Stimulated activated CD8-positive, alpha-beta memory T cell treated with anti-CD3 and anti-CD28 coated beads, Interleukin-12 subunit alpha, Interleukin-12 subunit beta, amount 100 ng/mL, for 24 hours (primary cell): ENCODE data around the gene EPB41L2.

Experiments used
- DNase-seq: peaks from one replicate; pipeline ENCODE4 v3.0.0-alpha.2; 2020; ENCODE audit errors: extremely low read depth

EPB41L2 gene

DNA sequence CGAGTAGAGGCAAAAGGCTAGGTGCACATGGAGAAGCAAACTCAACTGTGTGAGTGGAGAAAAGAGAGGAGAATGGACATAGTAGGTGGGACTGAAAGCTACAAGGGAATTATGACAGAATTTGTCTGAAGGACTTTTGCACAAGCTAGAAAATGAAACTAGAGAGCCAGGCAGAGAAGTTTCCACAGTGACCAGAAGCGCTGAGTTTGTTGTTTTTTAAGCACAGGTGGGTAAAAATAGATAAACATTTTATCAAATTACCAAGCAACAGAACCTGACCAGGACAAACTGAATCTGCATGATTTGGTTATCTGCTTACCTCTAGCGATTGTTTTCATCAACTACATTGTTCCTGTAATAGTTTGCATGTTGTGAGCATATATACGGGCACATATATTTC, 197.3 kb downstream of the EPB41L2 start:
- no peak for DNase-seq

DNA sequence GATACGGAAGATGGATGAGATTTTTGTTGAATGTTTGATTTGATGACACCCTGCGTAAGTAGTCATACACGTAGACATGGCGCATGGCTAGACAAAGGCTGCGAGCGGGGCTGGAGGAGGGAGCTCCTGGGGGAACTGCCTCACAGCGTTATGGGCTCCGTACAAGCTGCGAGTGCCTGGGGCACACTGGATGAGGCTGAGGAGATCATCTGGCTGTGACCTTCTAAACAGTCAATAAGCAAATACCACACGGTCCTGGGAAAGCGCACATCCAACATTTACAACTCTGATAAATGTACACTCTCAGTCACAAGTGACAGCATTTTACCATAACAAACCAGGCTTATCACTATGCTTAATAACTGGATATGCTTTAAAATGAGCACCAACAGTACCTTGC, 198.7 kb downstream of the EPB41L2 start:
- no peak for DNase-seq

DNA sequence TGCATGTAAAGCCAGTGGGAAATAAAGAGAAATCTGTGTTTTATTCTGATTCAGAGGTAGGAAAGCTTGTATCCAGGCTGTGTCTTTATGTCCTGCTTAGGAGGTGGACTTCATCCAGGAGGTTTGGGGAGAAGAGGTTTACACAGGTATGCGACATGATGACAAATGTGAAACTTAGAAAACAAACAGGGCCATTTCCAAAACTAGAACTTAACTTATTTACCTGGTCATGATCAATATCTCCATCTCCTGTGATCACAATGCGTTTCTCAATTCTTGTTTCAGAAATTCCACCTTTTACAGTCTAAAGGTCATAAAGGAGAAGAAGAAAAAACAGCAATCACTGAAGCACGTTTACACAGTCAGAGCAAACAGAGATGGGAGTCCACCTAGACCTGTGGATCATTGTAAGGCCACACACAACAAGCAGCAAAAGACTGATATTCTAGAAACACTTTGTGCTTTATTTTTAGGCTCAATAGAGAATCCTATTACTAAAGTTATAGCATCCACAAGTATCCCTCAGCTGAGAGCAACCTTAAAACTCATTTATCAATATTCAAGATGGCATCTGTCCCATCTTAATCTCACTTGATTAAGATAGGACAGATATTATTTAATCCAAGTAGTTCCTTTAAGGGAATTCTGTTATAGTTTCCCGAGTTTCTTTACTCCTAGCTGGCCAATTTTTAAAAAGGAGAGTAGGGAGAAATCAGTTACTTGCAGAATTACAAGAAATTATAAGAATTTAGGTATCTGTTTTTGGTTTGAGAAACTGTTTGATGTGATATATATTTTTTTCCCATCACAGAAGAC, 199.4 kb downstream of the EPB41L2 start:
- DNase-seq = no peak

DNA sequence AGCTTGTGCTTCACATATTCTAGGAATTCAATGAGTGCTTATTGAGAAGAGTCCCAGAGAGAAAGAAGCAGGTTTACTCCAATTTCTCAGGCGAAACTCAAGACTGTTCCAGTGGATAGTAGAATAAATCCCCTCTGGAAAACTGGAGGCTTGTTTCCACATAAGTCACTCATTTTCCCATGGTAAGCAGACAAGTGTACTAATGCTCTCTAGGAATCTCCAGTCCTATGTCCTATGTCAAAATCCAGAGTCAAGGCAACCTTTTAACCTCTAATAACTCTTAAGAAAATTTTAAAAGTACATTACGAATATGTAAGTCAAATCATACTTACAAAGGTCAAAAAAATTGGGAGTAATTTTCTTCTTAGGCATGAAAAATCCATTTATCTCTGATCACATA, 200.7 kb downstream of the EPB41L2 start:
- DNase-seq = no peak

DNA sequence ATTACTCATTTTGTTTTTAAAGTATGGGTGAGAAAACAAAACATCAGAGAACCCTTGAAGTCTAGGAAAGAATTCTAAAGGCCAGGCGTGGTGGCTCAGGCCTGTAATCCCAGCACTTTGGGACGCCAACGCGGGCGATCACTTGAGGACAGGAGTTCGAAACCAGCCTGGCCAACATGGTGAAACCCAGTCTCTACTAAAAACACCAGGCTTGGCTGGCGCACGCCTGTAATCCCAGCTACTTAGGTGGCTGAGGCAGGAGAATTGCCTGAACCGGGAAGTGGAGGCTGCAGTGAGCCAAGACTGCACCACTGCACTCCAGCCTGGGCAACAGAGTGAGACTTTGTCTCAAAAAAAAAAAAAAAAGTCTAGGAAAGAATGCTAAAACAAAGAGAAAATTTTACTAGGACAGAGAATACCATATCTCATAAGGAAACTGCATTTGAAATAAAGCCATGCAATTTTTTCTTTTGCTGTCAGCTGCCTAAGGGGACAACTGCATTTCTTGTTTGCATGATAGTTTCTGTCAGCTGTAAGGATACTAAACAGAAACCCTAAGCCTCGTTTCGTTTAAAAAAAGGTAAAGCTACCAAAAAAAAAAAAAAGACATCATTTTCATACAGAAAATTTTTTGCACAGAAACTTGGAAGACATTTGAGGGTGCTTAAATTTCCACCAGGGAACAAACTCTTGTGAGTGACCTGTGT, 203.7 kb downstream of the EPB41L2 start:
- no peak for DNase-seq

DNA sequence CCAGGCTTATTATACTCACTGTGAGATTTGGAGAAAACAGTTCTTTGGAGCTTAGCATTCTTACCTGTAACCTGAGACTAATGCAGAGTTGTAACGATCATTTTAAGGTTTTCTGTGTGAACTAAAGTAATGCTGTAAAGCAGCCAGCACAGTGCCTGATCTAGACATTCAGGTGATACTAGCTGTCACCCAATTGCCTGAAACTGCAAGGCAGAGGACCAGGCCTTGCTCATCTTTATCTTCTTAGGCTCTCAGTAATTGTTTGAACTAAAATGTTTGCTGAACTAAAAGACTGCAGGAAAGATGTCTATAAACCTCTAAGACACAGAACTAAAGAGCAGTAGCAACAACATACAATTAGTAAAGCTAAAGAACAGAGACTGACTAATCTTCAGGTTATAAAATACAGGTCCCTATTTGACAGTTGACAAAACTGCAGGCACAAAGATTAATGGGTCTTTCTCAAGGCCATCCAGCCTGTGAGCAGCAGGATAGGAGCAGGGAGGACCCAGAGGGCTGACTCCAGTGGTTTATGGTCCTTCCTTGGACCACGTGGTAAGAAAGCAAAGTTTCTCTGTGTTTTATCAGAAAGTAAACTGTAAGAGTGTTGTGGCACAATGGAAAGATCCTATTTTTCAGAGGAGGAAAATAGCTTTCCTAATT, 204.4 kb downstream of the EPB41L2 start:
- no peak for DNase-seq

DNA sequence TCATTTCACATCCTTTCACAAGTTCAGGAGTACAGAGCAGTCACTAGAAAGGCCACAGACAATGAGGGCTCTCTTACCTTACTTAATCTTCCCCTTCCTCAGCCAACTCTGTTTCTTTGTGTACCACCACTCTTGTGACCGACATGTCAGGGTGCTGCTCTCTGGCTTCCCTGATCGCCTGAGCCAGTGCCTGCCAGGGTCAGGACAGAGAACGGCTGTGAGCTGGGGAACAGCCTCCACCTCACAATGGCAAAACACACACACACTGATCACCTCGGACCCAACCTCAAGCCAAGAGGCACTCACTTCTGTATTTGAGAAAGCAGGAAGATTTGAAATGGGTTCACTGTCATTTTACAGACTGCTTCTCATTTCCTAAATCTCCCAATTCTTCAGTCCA, 205.0 kb downstream of the EPB41L2 start:
- DNase-seq = no peak

DNA sequence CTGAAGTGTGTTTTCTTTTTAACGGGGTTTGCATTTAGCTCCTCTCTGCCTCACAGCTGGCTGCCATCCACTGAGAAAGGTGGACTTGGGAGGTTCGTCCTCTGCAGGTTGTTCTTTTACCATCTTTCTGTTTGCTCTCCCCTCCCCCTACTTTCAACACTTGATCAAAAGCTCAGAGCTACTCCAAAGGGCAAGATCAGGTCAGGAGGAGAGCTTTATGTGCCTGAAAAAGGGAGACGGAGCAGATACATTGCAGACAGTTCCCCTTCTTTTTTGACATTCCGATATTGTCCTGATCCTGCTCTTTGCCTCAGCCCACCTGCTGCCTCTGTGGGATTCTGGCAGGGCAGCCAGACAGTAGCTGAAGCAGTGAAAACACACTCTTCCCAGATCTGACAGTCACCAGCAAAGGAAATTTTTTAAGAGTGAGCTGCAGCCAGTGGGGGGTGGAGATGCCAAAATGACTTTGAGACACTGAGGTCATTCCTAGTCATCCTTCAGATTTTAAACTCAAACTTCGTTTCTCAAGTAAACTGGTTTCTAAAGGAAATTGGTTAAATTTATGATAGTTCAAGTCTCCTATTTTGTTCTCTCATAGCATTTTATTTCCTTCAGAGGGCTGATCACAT, 209.4 kb downstream of the EPB41L2 start:
- no peak for DNase-seq

DNA sequence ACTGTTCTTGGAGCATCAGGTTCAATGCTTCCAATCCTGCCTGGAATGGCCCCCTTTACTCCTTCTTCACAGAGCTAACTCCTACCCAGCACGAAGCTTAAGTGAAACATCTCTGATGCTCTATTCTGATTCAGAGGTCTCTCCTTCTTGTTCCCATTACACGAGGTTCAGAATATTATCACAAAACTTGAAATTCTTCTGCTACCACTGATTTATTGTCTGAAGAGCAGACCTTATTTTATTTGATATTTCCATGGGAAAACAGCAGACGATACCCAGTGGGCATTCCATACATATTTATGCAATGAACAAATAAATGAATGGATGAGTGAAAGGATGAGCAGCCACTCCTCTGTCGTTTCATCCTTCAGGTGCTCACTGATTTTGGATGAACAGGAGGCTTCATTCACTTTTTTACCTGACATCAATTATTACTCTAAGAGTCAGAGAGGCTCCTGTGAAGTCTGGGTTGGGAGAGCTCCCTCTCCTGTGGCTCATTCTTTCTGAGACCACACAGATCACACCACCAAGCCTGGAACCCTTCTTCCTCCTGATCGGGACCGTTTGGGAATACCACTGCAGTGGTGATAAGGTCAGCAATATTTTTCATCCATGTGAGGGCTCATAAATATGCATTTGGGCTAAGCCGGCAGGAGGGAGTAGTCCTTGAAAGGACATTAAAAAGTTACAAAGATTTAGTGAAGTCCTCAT, 210.0 kb downstream of the EPB41L2 start:
- DNase-seq = no peak

DNA sequence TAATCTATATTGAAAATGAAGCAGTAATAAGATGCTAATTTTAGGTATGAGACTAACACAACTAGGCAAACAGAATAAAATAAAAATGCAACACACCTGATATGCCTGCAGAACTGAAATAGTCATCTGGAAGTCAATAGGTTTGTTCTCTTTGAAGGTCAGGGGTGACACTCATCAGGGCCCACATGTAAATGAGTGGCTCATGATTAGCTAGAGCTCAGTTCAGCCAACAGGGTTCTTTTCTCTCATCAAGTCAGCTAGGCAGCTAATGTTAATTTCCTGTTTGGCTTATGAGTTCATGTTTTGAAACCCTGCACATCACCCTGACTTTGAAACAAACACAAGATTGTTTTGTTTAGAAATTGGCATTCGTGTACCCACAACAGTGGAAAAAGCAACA, 212.0 kb downstream of the EPB41L2 start:
- no peak for DNase-seq

DNA sequence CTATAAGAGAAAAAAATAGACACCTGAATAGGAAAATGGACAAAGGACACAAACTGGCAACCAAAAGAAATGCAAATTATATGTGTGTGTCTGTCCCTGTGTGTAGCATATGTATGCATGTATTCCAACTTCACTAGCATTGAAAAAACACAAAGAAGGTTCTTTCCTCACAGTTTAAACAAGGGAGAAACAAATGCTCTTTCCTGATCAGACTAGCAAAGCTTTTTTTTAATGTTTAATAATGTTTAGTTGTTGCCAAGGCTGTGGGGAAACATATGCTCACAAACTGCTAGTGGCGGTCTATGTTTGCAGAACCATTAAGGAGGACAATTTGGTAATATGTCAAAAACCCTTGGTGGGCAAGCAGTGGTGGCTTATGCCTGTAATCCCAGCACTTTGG, 213.5 kb downstream of the EPB41L2 start:
- DNase-seq = no peak

DNA sequence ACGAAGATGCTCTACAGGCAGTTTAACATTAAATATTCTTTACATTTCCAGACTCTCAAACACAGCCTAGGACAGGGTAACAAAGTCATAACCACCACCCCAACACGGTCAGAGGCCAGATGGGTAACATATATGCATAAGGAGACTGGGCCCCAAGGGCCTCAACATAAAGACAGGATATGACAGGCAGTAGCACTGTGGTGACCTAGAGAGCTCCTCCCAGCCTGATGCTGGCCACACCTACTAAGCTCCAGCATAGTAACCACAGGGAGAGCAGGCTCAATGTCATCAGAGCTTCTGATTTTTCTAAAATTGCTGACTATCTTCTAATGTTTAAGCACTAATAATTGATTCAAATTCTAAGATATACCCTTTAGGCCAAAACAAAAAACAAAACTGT, 214.1 kb downstream of the EPB41L2 start:
- DNase-seq = no peak

DNA sequence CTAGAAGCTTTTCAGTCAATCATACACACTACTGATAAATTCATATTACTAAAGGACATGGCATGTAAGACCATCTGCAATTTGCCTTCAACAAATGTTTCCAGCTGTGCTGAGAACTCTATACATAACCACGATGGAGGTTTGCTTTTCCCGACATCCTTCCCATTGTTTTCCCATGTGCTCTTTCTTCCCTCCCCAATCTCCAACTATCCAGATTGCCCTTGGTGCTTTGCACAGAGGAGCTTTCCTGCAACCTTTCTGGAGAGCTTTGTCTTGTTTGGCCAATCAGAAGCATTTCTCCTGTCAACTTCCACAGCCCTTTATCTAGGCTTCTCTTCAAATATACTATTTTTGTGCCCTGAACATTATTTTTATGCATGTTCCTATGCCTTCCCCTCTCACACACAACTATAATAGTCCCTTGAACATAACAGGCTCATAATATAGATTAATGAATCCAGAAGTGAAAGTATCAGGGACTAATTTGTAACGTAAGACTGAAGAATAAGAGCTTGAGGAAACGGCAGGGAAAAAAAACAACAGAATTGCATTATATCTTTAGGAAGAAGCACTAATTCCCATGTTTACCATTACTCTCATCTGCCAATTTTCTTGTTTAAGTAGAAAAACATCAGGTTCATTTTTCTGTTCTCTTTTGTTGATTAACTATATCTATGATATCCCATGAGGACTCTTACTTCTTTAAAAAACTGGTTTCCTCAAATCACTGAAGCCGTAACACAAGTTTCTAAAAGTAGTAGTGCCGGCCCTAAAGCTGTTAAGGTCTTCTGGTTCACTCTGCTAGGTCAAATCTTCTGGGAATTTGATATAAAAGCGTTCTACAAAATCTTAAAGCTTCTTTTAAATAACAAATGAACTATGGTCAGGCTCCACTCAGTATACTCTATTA, 215.8 kb downstream of the EPB41L2 start:
- no peak for DNase-seq

DNA sequence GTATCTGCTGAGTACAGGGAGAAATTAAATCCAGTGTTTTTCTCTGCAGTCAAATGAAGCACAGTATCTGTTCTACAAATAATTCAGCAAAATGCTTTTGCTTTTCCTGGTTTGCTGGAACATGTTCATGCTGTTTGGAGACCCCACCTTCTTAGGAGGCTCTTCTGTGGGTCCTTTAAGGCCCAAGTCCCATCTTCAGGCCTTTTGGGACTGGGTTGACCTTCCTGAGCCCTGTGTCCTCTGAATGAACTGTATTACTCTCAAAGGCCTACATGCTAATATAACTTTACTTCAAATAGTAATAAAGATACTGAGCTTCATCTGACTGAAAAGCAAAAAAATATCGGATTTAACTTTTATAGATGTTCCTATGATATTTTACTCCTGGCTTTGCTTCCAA, 216.5 kb downstream of the EPB41L2 start:
- DNase-seq = no peak

DNA sequence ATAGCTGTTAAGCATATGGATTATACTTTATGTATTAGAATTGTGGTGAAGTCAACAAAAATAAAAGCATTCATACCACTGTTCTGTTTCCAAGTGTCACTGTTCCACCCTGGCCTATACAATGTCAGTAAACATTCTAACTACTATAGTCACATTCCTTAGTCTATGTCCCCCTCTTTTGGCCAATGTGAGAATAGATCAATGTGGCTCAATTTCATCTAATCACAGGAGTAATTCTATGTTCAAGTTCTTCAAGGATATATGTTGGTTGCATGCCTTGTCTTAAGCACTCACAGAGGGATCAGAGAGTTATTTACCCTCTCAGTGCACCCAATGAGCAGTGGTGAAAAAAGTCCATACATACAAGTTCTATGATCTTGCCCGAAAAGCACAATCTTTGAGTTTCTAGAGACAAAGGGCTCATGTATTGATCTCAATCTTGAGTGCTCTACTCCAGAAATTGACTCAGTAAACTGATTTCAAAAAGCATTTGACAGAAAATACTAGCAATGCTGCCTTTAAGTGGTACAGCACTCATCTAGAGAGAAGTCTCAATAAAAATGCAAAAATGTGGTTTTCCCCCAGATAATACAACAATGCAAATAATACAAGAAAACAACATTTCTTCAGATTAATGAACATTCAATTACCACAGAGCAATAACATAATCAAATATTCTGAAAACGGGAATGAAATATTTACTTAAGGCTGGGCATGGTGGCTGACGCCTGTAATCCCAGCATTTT, 219.3 kb downstream of the EPB41L2 start:
- no peak for DNase-seq

DNA sequence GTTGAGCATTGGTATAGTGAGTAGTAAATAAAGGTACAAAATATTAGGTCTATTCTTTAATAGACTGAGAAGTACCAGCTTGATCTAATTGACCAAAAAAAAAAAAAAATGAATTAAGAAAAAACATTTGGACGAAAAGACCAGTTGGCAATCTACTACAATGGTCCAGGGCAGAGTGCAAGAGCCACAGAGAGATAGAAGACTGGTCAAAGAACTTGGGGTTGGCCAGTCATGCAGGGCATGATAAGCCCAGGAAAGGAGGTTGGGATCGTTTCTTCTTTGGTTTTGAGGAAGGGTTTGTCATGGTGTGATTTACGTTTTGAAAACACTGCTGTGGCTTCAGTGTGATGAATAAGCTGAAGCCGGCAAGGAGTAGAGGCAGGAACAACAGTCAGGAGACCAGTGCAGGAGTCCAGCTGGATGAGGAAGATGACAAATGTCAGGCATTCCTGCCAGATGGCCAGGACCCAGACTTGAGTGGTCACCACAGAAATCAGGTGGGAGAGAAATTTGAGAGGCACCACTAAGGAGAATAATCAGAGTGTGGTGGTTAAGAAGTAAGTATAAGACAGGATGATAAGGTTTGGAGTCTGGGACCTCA, 221.8 kb downstream of the EPB41L2 start:
- DNase-seq = no peak

DNA sequence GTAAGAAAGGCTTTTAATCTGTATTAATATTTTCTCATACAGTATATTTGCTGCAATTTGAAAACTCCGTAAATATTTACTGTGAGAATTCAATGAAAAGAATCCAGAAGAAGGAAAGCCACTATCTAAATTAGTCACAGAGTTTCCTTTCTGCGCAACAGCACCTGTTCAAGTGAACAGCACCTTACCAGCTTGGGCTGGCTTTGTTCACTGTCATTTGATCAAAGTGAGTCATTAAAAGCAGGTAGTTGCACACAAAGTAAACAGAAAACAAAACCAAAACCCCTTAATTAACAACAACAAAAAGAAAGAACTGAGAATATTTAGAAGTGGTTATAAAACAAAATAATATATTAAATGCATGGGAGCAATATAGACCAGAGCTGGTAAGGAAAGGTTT, 223.0 kb downstream of the EPB41L2 start:
- DNase-seq = no peak

DNA sequence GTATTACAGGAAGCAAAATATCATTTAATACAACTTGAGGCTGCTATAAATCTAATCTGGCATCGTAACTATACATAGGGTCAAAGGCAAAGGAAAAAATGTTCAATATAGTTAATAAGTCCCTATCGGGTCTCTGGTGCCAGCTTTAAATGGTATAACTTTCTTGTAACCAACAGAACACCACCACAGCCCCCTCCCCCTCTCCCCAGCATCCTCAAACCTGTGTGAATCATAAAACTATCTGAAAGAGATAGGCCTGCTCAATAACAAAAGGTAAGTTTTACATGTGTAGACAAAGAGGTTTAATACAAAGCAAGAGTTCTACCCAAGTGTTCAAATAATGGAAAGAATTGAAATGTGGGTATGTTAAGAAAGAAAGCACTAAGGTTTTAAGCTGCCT, 223.7 kb downstream of the EPB41L2 start:
- DNase-seq = no peak

DNA sequence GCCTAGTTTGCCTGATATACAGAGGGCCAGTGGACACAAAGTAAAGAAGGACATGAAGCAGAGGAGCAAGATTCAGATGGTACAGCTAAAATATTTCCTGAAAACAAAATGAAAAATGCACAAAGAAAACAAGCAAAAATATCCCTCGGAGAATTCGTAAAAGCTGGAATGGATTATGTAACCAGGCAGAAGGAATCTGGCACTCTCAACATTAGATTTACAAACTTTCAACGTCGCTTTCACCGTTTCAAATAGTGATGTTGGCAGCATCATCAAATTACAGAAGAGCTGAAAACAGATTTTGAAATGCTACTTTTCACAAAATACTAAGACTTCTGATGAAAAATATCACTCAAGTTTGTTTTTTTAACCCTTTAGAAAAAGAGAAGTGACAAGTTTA, 224.1 kb downstream of the EPB41L2 start:
- DNase-seq = no peak
